ENCODE data around the gene LDLRAD3.

- TF ChIP-seq POLR2A (IDR thresholded peaks at IDR 0.05) (no peak), CTCF (IDR thresholded peaks at IDR 0.05) (no peak)
These were observed 121.6 kb downstream of the LDLRAD3 start for GRCh38 chr11:36065436-36065835.

Measured in adrenal gland (tissue), 5 donors.